HG02973 (cell line): ENCODE measurements around the gene PRDM7.

Source experiments
- ATAC-seq: cut with Tn5 transposase; IDR thresholded peaks from one replicate; pipeline ENCODE4 v1.9.1; 2021; ENCODE audit warnings: moderate library complexity; ENCODE audit not compliant: unreplicated experiment

PRDM7 gene

GRCh38 chr16:90037276-90037675, 39.9 kb downstream of the PRDM7 start:
- ATAC-seq: no peak

- ATAC-seq: no peak
Observed at GRCh38 chr16:90035902-90036301, 41.2 kb downstream of the PRDM7 start.

- ATAC-seq: no peak
Observed at GRCh38 chr16:90034504-90034903, 42.6 kb downstream of the PRDM7 start.

- ATAC-seq: no peak
Observed at GRCh38 chr16:90033387-90033786, 43.7 kb downstream of the PRDM7 start.

- ATAC-seq: no peak
Observed at GRCh38 chr16:90032674-90033331, 44.3 kb downstream of the PRDM7 start.

GRCh38 chr16:90031931-90032673, 45.0 kb downstream of the PRDM7 start:
- no peak for ATAC-seq

- no peak for ATAC-seq
Observed at GRCh38 chr16:90031186-90031930, 45.8 kb downstream of the PRDM7 start.

- no peak for ATAC-seq
Observed at GRCh38 chr16:90028985-90029384, 48.1 kb downstream of the PRDM7 start.

GRCh38 chr16:90027611-90028010, 49.5 kb downstream of the PRDM7 start:
- no peak for ATAC-seq

GRCh38 chr16:90026135-90026534, 51.0 kb downstream of the PRDM7 start:
- ATAC-seq: no peak

- ATAC-seq: no peak
Observed at GRCh38 chr16:90023078-90023447, 54.1 kb downstream of the PRDM7 start.

- ATAC-seq: no peak
Observed at GRCh38 chr16:90022209-90023077, 54.7 kb downstream of the PRDM7 start.

- ATAC-seq: no peak
Observed at GRCh38 chr16:90020838-90021382, 56.2 kb downstream of the PRDM7 start.

GRCh38 chr16:90020260-90020837, 56.8 kb downstream of the PRDM7 start:
- no peak for ATAC-seq

GRCh38 chr16:90019543-90020259, 57.4 kb downstream of the PRDM7 start:
- no peak for ATAC-seq

- no peak for ATAC-seq
Observed at GRCh38 chr16:90018652-90019542, 58.2 kb downstream of the PRDM7 start, which contains the start of gene DBNDD1. DBNDD1 (minus strand) TSS chr16:90019456; CDS start chr16:90019341, 115 bp downstream.

- no peak for ATAC-seq
Observed at GRCh38 chr16:90018297-90018651, 58.9 kb downstream of the PRDM7 start.

- no peak for ATAC-seq
Observed at GRCh38 chr16:90016339-90016950, 60.7 kb downstream of the PRDM7 start.
